ENCODE results near the gene MDH1B. TPM values are rescaled to one million over a fixed set of nuclear protein-coding genes. Genes with fewer than 3 reads are reported as not detected.
"Not testable (repeated sequence)": the region's sequence is repeated elsewhere in the genome, so short reads cannot be mapped to it uniquely, and the experiment has no call there.

The MDH1B gene
- total RNA-seq, 1 experiment from 2014 or later: 3.7 TPM

DNA sequence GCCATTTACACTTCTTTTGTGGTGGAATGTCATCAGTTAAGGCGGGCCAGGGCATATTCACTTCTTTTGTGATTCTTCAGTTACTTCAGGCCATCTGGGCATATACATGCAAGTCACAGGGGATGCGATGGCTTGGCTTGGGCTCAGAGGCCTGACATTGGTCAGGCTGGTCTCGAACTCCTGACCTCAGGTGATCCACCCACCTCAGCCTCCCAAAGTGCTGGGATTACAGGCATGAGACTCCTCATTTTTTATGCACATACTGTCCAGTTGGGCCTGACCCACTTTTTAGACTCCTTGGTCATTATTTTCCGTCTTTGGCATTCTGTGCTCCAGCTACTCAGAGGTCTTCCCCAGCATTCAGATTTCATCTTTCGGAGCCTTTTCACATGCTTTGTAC lies 47.3 kb upstream of the MDH1B start:
- intact Hi-C loops (cut with micrococcal nuclease); POLR2A ChIA-PET; H3K4me3 ChIP-seq (replicated peaks in 1 of 2; ENCODE audit: low read depth in 1 of 2, low read length in 2 of 2); H3K9me2 ChIP-seq (ENCODE audit: insufficient read depth); H3K79me2 ChIP-seq (ENCODE audit: insufficient read depth, low read length); H3K4me1 ChIP-seq (ENCODE audit: control insufficient read depth in 1 of 2, insufficient read depth in 2 of 2, low read length in 2 of 2); H3K36me3 ChIP-seq (ENCODE audit: control insufficient read depth in 1 of 2, insufficient read depth in 2 of 2, low read length in 2 of 2); H4K20me1 ChIP-seq (ENCODE audit: insufficient read depth); ATAC-seq; H3K9me3 ChIP-seq (ENCODE audit: control insufficient read depth in 1 of 2, insufficient read depth in 1 of 2, low read depth in 1 of 2, low read length in 2 of 2); H3K4me2 ChIP-seq (ENCODE audit: low read length); CTCF ChIA-PET; H3K27me3 ChIP-seq (ENCODE audit: insufficient read depth, low read length); H3K27ac ChIP-seq (ENCODE audit: low read depth, low read length); DNase-seq (ENCODE audit: low read depth, low spot score); H2AFZ ChIP-seq (ENCODE audit: low read depth, low read length, poor library complexity, severe bottlenecking); RAD21 ChIA-PET (ENCODE audit: low non-redundant PET in 1 of 2, low total read pairs in 2 of 2, uncharacterized antibody in 2 of 2, unreplicated experiment in 2 of 2); H3K9ac ChIP-seq (ENCODE audit: low read length); BruUV-seq (replicated peaks): not testable (repeated sequence)

DNA sequence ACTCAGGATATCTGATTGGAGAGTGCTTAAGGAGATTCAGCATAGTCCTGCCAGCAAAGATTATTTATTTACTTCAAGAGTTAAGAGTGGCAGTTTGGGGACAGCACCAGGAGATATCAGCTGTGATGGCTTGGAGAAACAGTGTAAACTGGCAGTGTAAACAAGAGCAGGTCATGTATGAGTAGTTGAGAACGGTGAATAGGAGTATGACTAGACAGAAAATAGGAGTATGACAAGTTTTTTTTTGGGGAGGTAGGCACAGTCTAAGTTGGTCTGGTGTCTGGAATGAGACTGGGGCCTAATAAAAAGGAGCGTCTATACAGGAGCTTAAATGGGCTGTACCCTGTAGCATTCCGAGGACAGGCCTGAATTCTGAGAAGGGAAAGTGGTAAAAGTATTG lies 42.5 kb upstream of the MDH1B start:
- CTCF ChIA-PET; H3K4me2 ChIP-seq (ENCODE audit: low read length); H3K4me1 ChIP-seq (ENCODE audit: control insufficient read depth in 1 of 2, insufficient read depth in 2 of 2, low read length in 2 of 2); H3K9ac ChIP-seq (ENCODE audit: low read length); H3K79me2 ChIP-seq (ENCODE audit: insufficient read depth, low read length); POLR2A ChIA-PET; H3K36me3 ChIP-seq (ENCODE audit: control insufficient read depth in 1 of 2, insufficient read depth in 2 of 2, low read length in 2 of 2); ATAC-seq; DNase-seq (ENCODE audit: low read depth, low spot score); H3K9me2 ChIP-seq (ENCODE audit: insufficient read depth); H3K27ac ChIP-seq (ENCODE audit: low read depth, low read length); RAD21 ChIA-PET (ENCODE audit: low non-redundant PET in 1 of 2, low total read pairs in 2 of 2, uncharacterized antibody in 2 of 2, unreplicated experiment in 2 of 2); H4K20me1 ChIP-seq (ENCODE audit: insufficient read depth); H2AFZ ChIP-seq (ENCODE audit: low read depth, low read length, poor library complexity, severe bottlenecking); H3K4me3 ChIP-seq (replicated peaks in 1 of 2; ENCODE audit: low read depth in 1 of 2, low read length in 2 of 2); H3K9me3 ChIP-seq (ENCODE audit: control insufficient read depth in 1 of 2, insufficient read depth in 1 of 2, low read depth in 1 of 2, low read length in 2 of 2); H3K27me3 ChIP-seq (ENCODE audit: insufficient read depth, low read length); BruUV-seq (replicated peaks): not testable (repeated sequence)
- intact Hi-C loops (cut with micrococcal nuclease): loop anchor here (10.0 kb wide), 1 partner anchor 917 kb away; no protein-coding TSS in a partner anchor

DNA sequence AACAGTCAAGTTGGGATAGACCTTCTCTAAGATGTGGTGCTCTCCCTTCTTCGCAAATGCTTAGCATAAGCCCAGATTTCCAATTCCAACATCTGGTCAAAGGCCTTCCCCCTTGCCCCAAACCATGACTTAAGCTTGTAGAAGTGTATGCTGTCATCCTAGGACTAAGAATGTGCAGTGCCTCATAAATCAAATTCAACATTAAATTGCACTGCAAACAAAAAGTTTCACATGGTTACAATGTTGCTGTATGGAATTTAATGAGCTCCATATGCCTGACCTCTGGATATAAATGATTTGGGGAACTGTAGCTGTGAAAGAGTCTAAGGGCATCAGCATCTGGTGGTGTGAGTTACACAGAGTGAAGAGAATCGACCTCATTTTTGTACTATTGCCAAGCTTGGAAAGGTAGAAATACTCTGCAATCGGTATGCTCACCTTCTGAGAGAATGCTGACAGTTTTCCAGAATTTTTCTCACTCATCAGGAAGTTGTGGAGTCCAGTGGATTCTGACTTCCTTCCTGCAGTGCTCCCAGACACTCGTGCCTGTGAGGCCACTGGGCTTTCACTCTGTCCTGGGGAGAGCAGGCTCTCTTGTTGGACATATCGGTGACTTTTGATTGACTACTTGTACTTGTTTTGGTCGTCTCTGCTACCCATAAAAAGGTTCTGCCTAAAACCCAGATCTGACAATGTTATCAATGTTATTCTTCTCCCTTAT lies 40.9 kb upstream of the MDH1B start:
- no peak for ATAC-seq
- H4K20me1 ChIP-seq (ENCODE audit: insufficient read depth): no peaks in the 10 kb centered on the region
- CTCF ChIA-PET: no interaction called here
- BruUV-seq (replicated peaks): no TSS peak
- no peak overlapping the region for H3K4me3 ChIP-seq (replicated peaks in 1 of 2; ENCODE audit: low read depth in 1 of 2, low read length in 2 of 2)
- no peaks in the 10 kb centered on the region for H3K27me3 ChIP-seq (ENCODE audit: insufficient read depth, low read length)
- no peaks in the 10 kb centered on the region for H3K4me1 ChIP-seq (ENCODE audit: control insufficient read depth in 1 of 2, insufficient read depth in 2 of 2, low read length in 2 of 2)
- RAD21 ChIA-PET (ENCODE audit: low non-redundant PET in 1 of 2, low total read pairs in 2 of 2, uncharacterized antibody in 2 of 2, unreplicated experiment in 2 of 2): no interaction called here
- H3K9ac ChIP-seq (ENCODE audit: low read length): no peak overlapping the region
- no peak for TF ChIP-seq TCF7L2 (IDR thresholded peaks at IDR 0.05; ENCODE audit: borderline replicate concordance, extremely low read depth, insufficient read depth, insufficient read length)
- TF ChIP-seq ELF1 (IDR thresholded peaks at IDR 0.05; ENCODE audit: borderline replicate concordance, low read depth): no peak
- no peaks in the 10 kb centered on the region for H3K36me3 ChIP-seq (ENCODE audit: control insufficient read depth in 1 of 2, insufficient read depth in 2 of 2, low read length in 2 of 2)
- intact Hi-C loops (cut with micrococcal nuclease): loop anchor here (10.0 kb wide), 1 partner anchor 919 kb away; no protein-coding TSS in a partner anchor
- no peak overlapping the region for H2AFZ ChIP-seq (ENCODE audit: low read depth, low read length, poor library complexity, severe bottlenecking)
- DNase-seq (ENCODE audit: low read depth, low spot score): no peak
- no peaks in the 10 kb centered on the region for H3K79me2 ChIP-seq (ENCODE audit: insufficient read depth, low read length)
- no peak overlapping the region for H3K4me2 ChIP-seq (ENCODE audit: low read length)
- H3K9me3 ChIP-seq (ENCODE audit: control insufficient read depth in 1 of 2, insufficient read depth in 1 of 2, low read depth in 1 of 2, low read length in 2 of 2): no peaks in the 10 kb centered on the region
- no peak overlapping the region for H3K27ac ChIP-seq (ENCODE audit: low read depth, low read length)
- no peaks in the 10 kb centered on the region for H3K9me2 ChIP-seq (ENCODE audit: insufficient read depth)
- POLR2A ChIA-PET: no interaction called here
